Activated B cell treated with CpG ODN at 0.5 μM for 24 hours (primary cell): ENCODE measurements around the gene HOMEZ. TPM values are rescaled to one million over a fixed set of nuclear protein-coding genes. Genes with fewer than 3 reads are reported as not detected.
"Not testable (repeated sequence)": the region's sequence is repeated elsewhere in the genome, so short reads cannot be mapped to it uniquely, and the experiment has no call there.

Experiments used
- ATAC-seq: fragments of 200-7000 bp; cut with Tn5 transposase; one replicate; pipeline ENCODE4 v1.10.0; 2021; ENCODE audit warnings: low read depth, mild to moderate bottlenecking, moderate library complexity
- CTCF ChIA-PET: fragments of 350-600 bp; sonication (Branson Sonifier 250); formaldehyde crosslinking; loops from one replicate; lab custom pipeline; 2021; ENCODE audit warnings: antibody characterized with exemption; lab: Charles Lee
- POLR2A ChIA-PET: fragments of 350-600 bp; sonication (Branson Sonifier 250); formaldehyde crosslinking; loops from one replicate; lab custom pipeline; 2021; ENCODE audit warnings: antibody characterized with exemption; lab: Charles Lee
- DNase-seq: peaks from one replicate; pipeline ENCODE4 v3.0.0; 2022
- H3K27ac Mint-ChIP-seq: one replicate; pipeline ENCODE4 v1.8.0; 2020; ENCODE audit warnings: mixed read lengths
- H3K27me3 Mint-ChIP-seq: one replicate; pipeline ENCODE4 v1.8.0; 2021; ENCODE audit warnings: mixed read lengths
- H3K36me3 Mint-ChIP-seq: one replicate; pipeline ENCODE4 v1.8.0; 2021; ENCODE audit warnings: low read depth, mixed read lengths
- H3K4me1 Mint-ChIP-seq: one replicate; pipeline ENCODE4 v1.8.0; 2021; ENCODE audit warnings: mixed read lengths
- H3K4me3 Mint-ChIP-seq: one replicate; pipeline ENCODE4 v1.8.0; 2020; ENCODE audit warnings: mild to moderate bottlenecking, mixed read lengths
- H3K9me3 Mint-ChIP-seq: one replicate; pipeline ENCODE4 v1.8.0; 2020; ENCODE audit warnings: mixed read lengths
- CTCF ChIP-seq: fragments of 200-600 bp; IDR thresholded peaks from one replicate; pipeline ENCODE4 v1.8.0; 2022; ENCODE audit warnings: antibody characterized with exemption, mild to moderate bottlenecking
- intact Hi-C: fragments of 100-400 bp; cut with micrococcal nuclease; formaldehyde crosslinking; loops from one replicate; pipeline ENCODE4 v1.15.1; 2024
- total RNA-seq: library from RNA; stranded (reverse); gene quantifications from 2 replicates; pipeline ENCODE4 v1.2.3, GENCODE V29; 2022

The HOMEZ gene
- total RNA-seq, 1 donor from 2014 or later = 11.5 TPM

DNA sequence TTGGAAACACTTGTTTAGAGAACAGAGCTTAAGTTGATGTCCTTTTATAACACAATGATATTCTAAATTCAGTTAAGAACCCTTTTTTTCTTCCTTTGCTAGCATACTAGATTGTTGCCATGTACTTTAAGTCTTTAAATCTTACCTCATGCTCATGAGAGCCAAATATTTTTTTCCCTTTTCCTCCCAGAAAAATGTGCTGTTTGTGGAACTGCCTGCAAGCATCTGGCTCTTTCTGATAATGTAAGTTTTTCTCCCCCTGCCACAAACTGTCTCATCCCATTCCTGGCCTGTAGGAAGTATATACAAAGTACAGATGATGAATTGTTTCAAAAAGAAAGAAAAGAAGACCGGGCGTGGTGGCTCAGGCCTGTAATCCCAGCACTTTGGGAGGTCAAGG lies 42.9 kb downstream of the HOMEZ start:
- H3K27ac Mint-ChIP-seq = no peak overlapping the region
- H3K36me3 Mint-ChIP-seq = no peaks in the 10 kb centered on the region
- ChIA-PET CTCF (no interaction called here), POLR2A (no interaction called here)
- TF ChIP-seq CTCF = no peak
- intact Hi-C loops = no loop called here
- peaks cover 3% of the 10 kb centered on the region for H3K4me1 Mint-ChIP-seq
- H3K4me3 Mint-ChIP-seq = no peak overlapping the region
- DNase-seq = no peak
- H3K9me3 Mint-ChIP-seq = no peaks in the 10 kb centered on the region
- H3K27me3 Mint-ChIP-seq = peaks cover 6% of the 10 kb centered on the region
- no peak for ATAC-seq

DNA sequence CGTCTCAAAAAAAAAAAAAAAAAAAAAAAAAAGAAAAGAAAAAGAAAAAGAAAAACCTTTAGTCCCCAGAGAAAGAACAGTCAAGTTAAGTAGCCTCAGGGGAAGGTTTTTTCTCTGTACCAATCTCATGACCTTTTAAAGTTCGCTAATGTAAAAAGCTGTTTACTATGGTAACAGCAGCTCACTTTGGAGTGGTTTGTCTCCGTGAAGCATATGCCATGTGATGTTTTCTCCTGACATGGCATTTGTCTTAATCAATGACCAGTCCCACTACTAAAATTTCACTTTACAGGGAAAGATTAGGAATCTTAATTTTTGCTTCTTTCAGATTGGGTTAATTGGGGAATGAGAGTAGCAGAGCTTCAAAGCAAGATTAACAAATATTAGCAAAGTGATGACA lies 43.9 kb downstream of the HOMEZ start:
- Mint-ChIP-seq H3K9me3 (no peaks in the 10 kb centered on the region), H3K27me3 (peaks cover 13% of the 10 kb centered on the region), H3K4me1 (peaks cover 9% of the 10 kb centered on the region), H3K36me3 (no peaks in the 10 kb centered on the region), H3K4me3 (no peak overlapping the region), H3K27ac (no peak overlapping the region)
- ATAC-seq = peak; percentile 46
- no peak for DNase-seq
- intact Hi-C loops = no loop called here
- ChIA-PET CTCF (no interaction called here), POLR2A (interaction anchor here (0.7 kb wide), 1 partner anchor 42 kb away, joined by 6 read pairs; no protein-coding TSS in a partner anchor)
- no peak for TF ChIP-seq CTCF

GRCh38 chr14:23241061-23241715 lies 44.7 kb downstream of the HOMEZ start:
- H3K36me3 Mint-ChIP-seq, H3K4me1 Mint-ChIP-seq, POLR2A ChIA-PET, H3K27ac Mint-ChIP-seq, H3K9me3 Mint-ChIP-seq, H3K4me3 Mint-ChIP-seq, CTCF ChIA-PET, intact Hi-C loops, DNase-seq, ATAC-seq: not testable (repeated sequence)
- H3K27me3 Mint-ChIP-seq = peaks cover 15% of the 10 kb centered on the region

DNA sequence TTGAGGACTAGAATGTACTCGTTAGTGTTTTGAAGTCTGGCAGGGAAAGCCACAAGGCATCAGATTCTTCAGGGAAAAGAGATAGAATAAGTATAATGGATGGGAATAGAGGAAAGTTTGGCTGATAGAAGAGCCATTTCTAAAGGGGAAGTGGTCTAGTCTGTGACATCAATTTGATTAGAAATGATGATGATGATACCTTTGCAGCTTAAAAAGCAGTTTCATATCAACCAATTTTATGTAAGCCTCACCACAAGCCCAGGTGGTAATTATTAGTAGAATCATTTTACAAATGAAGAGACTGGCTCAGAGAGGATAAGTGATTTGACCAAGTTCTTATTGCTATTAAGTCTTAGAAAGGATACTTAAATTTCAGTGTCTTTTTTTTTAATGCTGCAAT lies 45.3 kb downstream of the HOMEZ start:
- no peak for ATAC-seq
- no peak for TF ChIP-seq CTCF

DNA sequence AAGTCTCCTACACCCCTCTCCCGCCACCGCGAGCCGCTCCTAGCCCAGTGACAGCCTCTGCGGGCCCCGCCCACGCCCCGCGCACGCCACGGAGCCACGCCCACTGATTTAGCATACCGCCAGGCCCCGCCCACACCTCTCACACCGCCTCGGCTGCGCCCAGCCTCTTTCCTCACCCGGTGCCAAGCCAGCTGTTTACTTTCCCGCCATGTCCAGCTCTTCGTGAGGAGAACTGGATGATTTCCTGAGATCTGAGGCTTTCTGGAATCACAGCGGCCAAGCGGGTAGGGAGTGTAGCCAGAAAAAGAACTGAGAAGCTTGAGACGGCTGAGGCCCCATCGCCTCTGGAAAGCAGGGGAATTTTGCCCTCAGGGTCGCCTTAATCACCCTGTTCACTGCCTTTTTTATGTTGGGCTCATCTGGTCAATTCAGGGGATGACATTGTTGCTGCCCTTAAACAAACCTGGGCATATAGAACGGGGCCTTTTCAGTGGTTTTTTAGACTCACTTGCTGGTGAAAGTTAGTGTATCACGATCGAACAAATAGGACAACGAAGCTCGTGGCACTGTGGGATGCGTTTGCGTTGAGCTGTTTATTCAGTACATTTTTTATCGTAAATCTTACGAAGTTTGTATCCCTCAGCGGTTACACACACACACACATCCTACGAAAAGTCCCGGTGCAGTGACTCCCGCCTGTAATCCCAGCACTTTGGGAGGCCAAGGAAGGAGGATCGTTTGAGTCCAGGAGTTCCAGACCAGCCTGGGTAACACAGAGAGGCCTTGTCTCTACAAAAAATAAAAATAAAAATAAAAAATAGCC lies 47.9 kb downstream of the HOMEZ start, which contains the start of gene RNF212B:
TSS of gene RNF212B (plus strand) at position 165 of the 823 bp plus-strand sequence. CDS start 2,410 bp downstream, outside the sequence.
- H3K4me1 Mint-ChIP-seq = peaks cover 9% of the 10 kb centered on the region
- peak within 1 kb of the TSS; percentile 28 for H3K4me3 Mint-ChIP-seq
- CTCF ChIA-PET = no interaction called here
- TF ChIP-seq CTCF = no peak
- no peaks in the 10 kb centered on the region for H3K9me3 Mint-ChIP-seq
- H3K36me3 Mint-ChIP-seq = no peaks in the 10 kb centered on the region
- H3K27ac Mint-ChIP-seq = no peak within 1 kb of the TSS
- intact Hi-C loops = no loop called here
- ATAC-seq (peak; percentile 93), DNase-seq (peak; percentile 55)
- H3K27me3 Mint-ChIP-seq = peaks cover 19% of the 10 kb centered on the region
- POLR2A ChIA-PET = interaction anchor here (0.6 to 1.0 kb wide), 2 partner anchors 21 to 316 kb away, joined by 3 to 4 read pairs; no protein-coding TSS in a partner anchor

More for the DNA sequence above, 45.3 kb downstream of the HOMEZ start:
- Mint-ChIP-seq H3K4me1 (peaks cover 9% of the 10 kb centered on the region), H3K9me3 (no peaks in the 10 kb centered on the region), H3K27ac (no peak overlapping the region), H3K27me3 (peaks cover 18% of the 10 kb centered on the region), H3K36me3 (no peaks in the 10 kb centered on the region), H3K4me3 (no peak overlapping the region)
- intact Hi-C loops = no loop called here
- ChIA-PET CTCF (no interaction called here), POLR2A (no interaction called here)
- DNase-seq = no peak

- CTCF ChIA-PET, ATAC-seq, H3K4me3 Mint-ChIP-seq, H3K4me1 Mint-ChIP-seq, H3K27ac Mint-ChIP-seq, H3K36me3 Mint-ChIP-seq, POLR2A ChIA-PET, H3K9me3 Mint-ChIP-seq, H3K27me3 Mint-ChIP-seq, intact Hi-C loops, DNase-seq: not testable (repeated sequence)
Observed at GRCh38 chr14:23232241-23232808, 53.6 kb downstream of the HOMEZ start.
